Activated naive CD4-positive, alpha-beta T cell treated with anti-CD3 and anti-CD28 coated beads, Interleukin-2, amount 50 U/mL, for 16 hours (primary cell): Measurements from ENCODE around the gene PCDH1.
A peak's percentile ranks its signal among the peaks of the same experiment; 100 is the strongest.
"Not testable (repeated sequence)": the region's sequence is repeated elsewhere in the genome, so short reads cannot be mapped to it uniquely, and the experiment has no call there.

Experiments used
- DNase-seq: peaks from one replicate; pipeline ENCODE4 v3.0.0-alpha.2; 2020

Gene PCDH1

GRCh38 chr5:141878186-141878710, at the start of gene PCDH1:
Gene PCDH1, minus strand, starts transcription at chr5:141878410. Its CDS starts 148 bp downstream, at chr5:141878262.
- DNase-seq = peak; percentile 39

DNA sequence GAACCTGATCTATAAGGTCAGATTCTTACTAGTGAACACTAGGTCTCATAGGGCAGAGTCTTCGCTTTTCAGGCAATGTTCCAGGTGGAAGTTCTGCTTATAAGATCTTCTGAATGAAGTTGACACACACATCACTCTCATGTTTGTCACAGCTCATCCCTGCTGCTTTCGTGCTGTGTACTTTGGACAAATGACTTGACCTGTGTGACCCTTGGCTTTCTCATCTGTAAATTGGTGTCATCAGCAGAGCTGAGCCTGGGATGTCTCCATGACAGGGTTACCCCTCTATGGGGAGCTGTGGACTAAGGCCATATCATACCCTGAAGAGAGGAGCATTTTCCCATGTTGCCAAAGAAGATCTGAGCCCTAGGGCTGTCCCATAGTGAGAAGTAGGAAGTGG, 48.2 kb upstream of the PCDH1 start:
- no peak for DNase-seq

DNA sequence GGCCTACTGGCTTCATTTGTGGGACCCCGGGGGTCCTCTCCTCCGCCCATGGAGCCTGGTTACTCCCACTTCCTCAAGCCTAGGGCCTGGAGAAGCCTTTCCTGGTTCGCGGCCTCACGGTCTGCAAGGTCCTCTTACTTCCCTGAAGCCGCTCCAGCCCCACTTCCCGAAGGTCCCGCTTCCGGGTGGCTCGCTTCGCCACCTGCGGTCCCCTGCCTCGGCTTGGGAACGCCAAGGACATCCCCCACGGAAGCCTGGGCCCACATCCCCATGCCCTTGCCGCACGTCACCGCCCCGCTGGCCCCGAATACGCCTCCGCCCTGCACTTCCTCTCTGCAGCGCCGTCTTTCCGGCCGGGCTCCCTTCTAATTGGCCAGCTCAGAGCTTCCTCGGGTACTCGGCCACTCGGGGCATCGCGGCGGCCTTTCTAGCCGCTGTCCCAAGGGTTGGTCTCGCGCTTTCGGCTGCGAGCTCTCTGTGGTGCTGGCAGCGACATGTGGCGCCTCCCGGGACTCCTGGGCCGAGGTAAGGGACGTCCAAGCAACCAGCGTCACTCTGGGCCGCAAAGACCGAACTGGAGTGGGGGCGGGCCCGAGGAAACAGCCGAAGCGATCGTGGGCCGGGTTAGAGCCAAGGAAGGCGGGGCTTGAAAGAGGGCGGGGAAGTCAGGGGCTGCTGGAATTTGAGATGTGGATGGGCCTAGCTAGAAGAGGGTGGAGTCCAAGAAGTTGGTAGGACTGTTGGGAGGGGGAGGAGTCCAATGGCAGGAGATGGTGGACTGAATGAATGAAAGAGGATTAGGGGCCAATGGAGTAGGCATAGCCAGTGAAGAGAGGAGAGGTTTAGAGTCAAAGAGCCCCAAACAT, 45.5 kb upstream of the PCDH1 start, which contains the start of gene DELE1:
DELE1 (plus strand) TSS at position 424 of the 866 bp plus-strand sequence; CDS start at position 495, 71 bp downstream.
- peak; percentile 92 for DNase-seq

DNA sequence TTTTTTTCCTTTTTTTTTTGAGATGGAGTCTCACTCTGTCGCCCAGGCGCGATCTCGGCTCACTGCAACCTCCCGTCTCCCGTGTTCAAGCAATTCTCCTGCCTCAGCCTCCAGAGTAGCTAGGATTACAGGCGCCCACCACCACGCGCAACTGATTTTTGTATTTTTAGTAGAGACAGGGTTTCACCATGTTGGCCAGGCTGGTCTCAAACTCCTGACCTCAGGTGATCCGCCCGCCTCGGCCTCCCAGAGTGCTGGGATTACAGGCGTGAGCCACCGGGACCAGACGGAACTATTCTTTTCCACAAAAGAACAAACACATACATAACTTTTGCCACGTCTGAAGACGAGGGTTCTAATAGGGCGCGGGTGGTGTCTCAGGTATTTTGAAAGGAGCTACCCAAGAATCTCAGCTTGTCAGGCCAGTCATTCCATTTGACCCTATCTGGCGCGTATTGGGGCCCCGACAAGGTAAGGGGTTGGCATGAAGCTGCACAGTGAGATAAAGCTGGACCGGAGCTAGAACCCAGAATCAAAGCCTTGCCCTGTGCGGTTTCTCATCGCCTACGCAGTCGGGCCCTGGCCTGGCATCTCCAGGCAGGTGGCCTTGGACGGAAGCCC, 44.7 kb upstream of the PCDH1 start:
- DNase-seq = not testable (repeated sequence)

DNA sequence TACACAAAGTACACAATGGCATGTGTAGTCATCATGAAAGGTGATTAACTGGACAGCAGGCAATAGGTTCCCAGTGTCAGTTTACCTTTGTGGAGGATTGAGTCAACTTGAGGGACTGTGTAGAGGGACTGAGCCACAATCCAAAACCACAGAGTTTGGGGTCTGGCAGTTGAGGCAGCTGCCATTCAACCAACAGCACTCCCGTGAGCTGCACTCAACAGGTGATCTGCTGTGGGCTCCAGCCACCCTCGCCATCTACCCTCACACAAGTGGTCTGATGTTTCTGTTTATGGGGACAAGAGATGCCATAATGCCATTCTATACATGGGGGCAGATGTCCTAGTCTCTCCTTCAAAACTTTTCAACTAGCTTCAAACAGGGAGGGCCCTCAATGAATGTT, 42.6 kb upstream of the PCDH1 start:
- DNase-seq = no peak

- no peak for DNase-seq
Observed at GRCh38 chr5:141919218-141920119, 41.3 kb upstream of the PCDH1 start.

- DNase-seq = no peak
Observed at GRCh38 chr5:141917760-141918159, 39.5 kb upstream of the PCDH1 start.

DNA sequence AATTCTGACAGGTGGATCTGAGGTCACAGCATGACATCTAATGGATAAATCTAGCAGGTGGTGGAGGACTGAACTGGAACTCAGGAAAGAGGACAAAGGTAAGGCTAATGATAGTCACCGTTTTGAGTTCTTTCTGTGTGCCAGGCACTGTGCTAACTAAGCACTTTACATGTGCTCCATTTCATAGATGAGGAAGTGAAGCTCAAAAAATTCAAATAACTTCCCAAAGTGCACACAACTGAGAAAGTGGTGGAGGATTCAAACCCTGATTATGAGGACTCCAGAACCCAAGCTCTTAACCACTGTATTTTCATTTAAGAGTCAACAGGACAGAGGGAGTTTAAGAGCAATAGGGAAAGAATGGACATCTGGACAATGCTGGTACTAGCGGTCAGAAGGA, 38.3 kb upstream of the PCDH1 start:
- DNase-seq = no peak

DNA sequence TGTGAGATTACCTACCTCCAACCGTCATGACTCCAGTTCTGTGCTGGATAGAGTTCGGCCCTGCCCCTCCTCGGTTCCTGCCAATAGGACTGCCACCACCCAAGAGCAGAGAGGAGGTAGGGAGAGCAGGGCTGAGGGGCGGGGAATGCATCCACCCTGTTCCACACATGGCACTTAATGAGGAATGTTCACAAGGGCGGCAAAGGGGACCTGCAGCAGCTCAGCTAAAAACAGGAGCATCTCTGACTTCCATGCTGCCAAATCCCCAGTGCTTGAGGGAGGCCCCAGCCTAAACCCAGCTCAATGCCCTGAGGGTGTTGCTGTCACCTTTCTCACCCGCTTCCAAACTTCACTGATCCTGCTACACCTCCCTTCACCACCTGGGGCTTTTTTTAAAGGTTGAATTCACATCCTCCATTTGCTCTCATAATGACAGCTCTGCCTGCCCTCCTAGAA, 37.7 kb upstream of the PCDH1 start:
- no peak for DNase-seq

DNA sequence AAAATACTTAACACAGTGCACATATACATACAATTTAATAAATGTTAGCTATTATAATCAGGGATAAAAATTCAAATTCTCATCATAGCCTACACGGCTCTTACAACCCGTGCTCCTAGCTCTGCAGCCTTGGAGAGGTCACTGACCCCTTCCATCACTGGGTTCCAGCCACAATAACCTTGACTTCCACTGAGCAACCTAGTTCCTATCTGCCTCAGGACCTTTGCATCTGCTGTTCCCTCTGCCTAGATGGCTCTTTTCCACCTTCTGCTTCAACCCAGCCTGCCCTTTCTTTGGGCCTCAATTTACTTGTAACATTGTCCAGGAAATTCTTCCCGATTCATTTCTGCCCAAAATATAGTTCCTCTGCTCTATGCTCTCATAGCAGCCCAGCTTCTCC, 36.6 kb upstream of the PCDH1 start:
- no peak for DNase-seq

GRCh38 chr5:141914199-141914743, 36.1 kb upstream of the PCDH1 start:
- DNase-seq = peak; percentile 24

DNA sequence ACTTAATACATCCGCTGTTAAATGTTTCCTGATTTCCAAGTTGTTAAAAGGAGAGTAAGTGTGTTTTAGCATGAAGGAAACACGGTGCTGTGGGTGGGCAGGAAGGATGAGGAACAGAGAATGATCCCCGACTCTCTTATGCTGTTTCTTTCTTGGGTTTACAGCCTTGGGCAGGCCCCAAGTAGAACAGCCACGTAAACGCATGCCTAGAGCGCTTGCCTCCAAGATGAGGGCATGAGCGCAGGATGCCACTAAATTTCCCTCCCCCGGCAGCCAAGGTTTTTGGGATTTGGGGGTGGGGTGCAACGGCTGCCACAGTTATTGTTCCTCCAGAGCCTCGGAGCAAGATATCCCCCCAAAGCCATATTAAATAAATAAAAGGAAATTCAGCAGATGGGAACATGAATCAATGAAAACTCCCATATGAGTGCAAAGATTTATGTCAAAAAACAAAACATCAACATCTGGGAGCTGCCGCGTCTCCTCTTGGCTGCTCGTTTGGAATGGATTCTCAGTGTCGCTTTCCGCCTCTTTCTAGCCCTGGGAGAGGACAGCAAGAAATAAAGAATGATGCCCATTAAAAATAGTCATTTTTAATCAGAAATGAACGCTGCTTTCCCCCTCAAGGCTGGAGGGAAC, 35.5 kb upstream of the PCDH1 start:
- no peak for DNase-seq

DNA sequence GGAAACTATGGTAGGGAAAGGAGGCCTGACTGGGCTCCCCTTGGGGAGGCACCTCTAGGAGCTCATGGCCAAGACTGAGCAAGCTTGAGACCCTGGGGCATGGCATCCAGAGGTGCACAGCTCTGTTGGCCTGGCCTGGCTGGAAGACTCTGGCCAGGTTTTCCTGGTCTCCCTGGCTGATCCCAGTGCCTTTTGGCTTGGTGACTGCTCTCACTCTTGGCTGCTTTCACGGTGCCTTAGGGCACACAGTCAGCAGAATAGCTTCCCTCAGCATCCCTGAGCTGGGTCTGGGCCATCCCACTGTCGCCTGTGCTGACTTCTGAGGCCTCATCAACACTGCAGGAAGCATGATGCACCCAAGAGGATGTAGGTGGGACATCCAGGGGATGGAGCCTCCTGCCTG, 32.1 kb upstream of the PCDH1 start:
- DNase-seq = no peak

GRCh38 chr5:141909212-141909611, 31.0 kb upstream of the PCDH1 start:
- DNase-seq = no peak

- no peak for DNase-seq
Observed at GRCh38 chr5:141908796-141909195, 30.6 kb upstream of the PCDH1 start.

DNA sequence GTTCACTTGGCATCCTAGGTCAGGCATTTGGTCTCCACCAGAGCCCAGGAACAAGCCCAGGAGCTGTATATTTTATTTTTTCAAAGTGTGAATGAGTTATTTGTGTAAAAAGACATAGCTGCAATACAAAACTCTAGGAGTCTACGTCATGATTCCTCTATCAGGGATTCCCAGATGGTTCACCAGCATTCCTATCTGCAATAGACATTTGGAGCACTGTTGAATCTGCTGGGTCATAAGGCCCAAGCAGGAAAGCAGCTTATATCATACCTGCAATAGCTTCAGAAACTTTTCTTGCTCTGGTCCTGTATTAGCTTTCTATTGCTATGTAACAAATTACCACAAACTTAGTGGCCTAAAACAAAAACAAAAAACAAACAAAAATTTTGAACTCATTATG, 28.8 kb upstream of the PCDH1 start:
- DNase-seq = no peak

DNA sequence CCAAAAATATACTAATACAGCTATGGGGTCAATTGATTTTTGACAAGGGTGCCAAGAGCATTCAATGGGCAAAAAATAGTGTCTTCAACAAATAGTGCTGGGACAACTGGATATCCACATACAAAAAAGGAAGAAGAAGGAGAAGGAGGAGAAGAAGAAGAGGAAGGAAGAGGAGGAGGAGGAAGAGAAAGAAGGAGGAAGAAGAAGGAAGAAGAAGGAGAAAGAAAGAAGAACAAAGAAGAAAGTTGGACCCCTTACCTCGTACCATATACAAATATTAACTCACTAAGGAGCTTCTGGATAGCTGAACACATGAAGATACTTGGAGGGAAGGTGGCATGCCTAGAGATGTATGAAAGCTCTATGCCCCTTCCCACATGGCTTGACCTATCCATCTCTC, 28.3 kb upstream of the PCDH1 start:
- DNase-seq = no peak

DNA sequence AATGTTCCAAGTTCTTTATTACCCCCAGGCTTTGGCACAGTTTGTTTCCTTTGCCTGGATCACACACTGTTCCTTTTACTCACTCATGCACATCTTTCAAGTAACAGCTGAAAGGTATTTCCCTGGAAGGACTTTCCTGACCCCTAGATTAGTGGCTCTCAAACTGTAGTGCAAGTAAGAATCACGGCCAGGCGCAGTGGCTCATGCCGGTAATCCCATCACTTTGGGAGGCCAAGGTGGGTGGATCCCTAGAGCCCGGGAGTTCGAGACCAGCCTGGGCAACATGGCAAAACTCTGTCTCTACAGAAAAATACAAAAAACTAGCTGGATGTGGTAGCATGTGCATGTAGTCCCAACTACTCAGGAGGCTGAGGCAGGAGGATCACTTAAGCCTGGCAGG, 26.3 kb upstream of the PCDH1 start:
- no peak for DNase-seq

DNA sequence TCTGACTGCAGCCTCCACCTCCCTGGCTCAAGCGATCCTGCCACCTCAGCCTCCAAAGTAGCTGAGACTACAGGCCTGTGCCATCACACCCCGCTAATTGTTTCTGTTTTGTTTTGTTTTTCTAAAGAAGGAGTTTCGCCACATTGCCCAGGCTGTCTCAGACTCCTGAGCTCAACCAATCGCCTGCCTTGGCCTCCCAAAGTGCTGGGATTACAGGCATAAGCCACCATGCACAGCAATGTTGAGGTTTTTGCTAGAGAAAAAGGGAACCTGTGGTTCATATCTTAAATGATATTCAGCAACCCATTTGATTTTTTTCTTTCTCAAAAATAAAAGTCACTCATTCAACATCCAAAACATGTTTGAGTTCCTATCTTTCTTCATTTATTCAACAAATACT, 25.1 kb upstream of the PCDH1 start:
- no peak for DNase-seq

DNA sequence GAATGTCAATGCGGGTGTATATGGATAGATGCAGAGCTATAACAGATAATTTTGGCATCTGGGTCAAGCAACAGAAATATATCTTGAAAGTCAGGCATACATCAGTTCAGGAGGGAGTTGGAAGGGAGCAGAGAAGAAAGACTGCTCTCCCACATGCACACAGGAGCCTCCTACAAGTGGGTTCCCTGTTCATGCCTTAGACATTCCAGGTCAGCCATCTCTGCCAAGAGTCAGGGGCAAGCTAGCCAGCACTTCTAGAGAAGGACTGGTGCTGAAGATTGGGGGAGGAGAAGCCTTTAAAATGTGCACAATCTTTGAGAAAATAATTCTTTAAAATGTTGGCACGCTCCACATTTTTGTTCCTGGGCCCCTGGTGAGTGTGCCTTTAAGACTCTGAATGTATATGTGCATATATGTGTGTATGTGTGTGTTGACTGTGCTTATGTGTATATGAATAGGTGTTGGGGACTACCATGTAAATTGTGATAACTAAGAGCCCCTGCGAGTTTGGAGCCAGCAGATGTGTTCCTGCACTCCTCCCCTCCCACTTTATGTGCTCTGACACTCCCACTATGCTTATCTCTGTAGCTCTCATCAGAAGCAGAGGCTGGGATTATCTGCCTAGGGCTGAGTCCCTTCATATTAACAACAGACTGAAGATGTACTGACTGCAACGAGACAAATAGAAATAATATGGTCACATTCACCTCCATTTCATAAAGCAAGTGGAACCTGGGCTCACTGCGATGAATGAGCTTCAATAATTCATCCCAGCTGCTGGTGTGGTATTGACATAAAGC, 24.0 kb upstream of the PCDH1 start:
- DNase-seq = no peak

GRCh38 chr5:141898448-141899049, 20.3 kb upstream of the PCDH1 start:
- DNase-seq = no peak
